AG04449 (cell line): ENCODE results near the gene ATP1B3.
A peak's percentile ranks its signal among the peaks of the same experiment; 100 is the strongest.
"Not testable (repeated sequence)": the region's sequence is repeated elsewhere in the genome, so short reads cannot be mapped to it uniquely, and the experiment has no call there.

Source experiments
- CTCF ChIA-PET: fragments of 350-600 bp; formaldehyde crosslinking; extraction: SDS; loops from one replicate; lab custom pipeline; 2021; ENCODE audit warnings: antibody characterized with exemption; lab: Yijun Ruan, JAX
- POLR2A ChIA-PET: fragments of 400-600, 350-600 bp; formaldehyde crosslinking; extraction: SDS; loops from one replicate; lab custom pipeline; 2020; ENCODE audit warnings: antibody characterized with exemption, inconsistent platforms; lab: Yijun Ruan, JAX
- DNase-seq: peaks from one replicate; pipeline ENCODE4 v3.0.0-alpha.2; 2010; ENCODE audit warnings: low read depth, low spot score
- H3K4me3 ChIP-seq: 2 replicates; pipeline ENCODE4 v1.5.1; 2011; ENCODE audit warnings: low read depth, mild to moderate bottlenecking, control low read depth, low read length
- CTCF ChIP-seq: IDR thresholded peaks from one replicate; pipeline ENCODE4 v1.5.1; 2011; ENCODE audit warnings: mild to moderate bottlenecking, moderate library complexity, low read length, control low read depth, inconsistent platforms; ENCODE audit not compliant: insufficient read depth; ENCODE audit errors: missing control alignments

The ATP1B3 gene

GRCh38 chr3:141876891-141877621 lies 613 bp downstream of the ATP1B3 start:
- peak overlapping the region; percentile 82 for H3K4me3 ChIP-seq
- no peak for TF ChIP-seq CTCF
- ChIA-PET CTCF (interaction anchor here (1.1 to 5.6 kb wide), 4 partner anchors 9 to 300 kb away, joined by 4 to 50 read pairs (median 22); partner anchors contain the start of gene RNF7), POLR2A (interaction anchor here (1.0 to 1.6 kb wide), 5 partner anchors 18 to 389 kb away, joined by 3 to 7 read pairs (median 4); partner anchors contain the start of gene RNF7)
- DNase-seq, result no peak

- ChIA-PET POLR2A (no interaction called here), CTCF (interaction anchor here (1.1 to 5.6 kb wide), 3 partner anchors 8 to 139 kb away, joined by 4 to 50 read pairs (median 6); partner anchors contain the start of gene RNF7)
- no peak for DNase-seq
- no peak for TF ChIP-seq CTCF
- H3K4me3 ChIP-seq, result peak overlapping the region; percentile 82
Measured at GRCh38 chr3:141877911-141878310, 1.5 kb downstream of the ATP1B3 start.

GRCh38 chr3:141878326-141878725 lies 1.9 kb downstream of the ATP1B3 start:
- CTCF ChIA-PET, result interaction anchor here (1.1 to 5.6 kb wide), 3 partner anchors 8 to 140 kb away, joined by 4 to 50 read pairs (median 6); partner anchors contain the start of gene RNF7
- POLR2A ChIA-PET, result no interaction called here
- peak overlapping the region; percentile 82 for H3K4me3 ChIP-seq
- no peak for TF ChIP-seq CTCF
- DNase-seq, result no peak

GRCh38 chr3:141878817-141879216 lies 2.4 kb downstream of the ATP1B3 start:
- peak overlapping the region; percentile 82 for H3K4me3 ChIP-seq
- POLR2A ChIA-PET, result no interaction called here
- CTCF ChIA-PET, result interaction anchor here (1.6 to 5.6 kb wide), 2 partner anchors 34 to 140 kb away, joined by 6 to 50 read pairs; partner anchors contain the start of gene RNF7
- no peak for TF ChIP-seq CTCF
- no peak for DNase-seq

- CTCF ChIA-PET, result no interaction called here
- DNase-seq, result no peak
- no peak overlapping the region for H3K4me3 ChIP-seq
- no peak for TF ChIP-seq CTCF
- POLR2A ChIA-PET, result no interaction called here
Measured at GRCh38 chr3:141881702-141882101, 5.3 kb downstream of the ATP1B3 start.

- ChIA-PET POLR2A (no interaction called here), CTCF (interaction anchor here (1.1 to 2.6 kb wide), 5 partner anchors 9 to 27 kb away, joined by 3 to 19 read pairs (median 4); no protein-coding TSS in a partner anchor)
- H3K4me3 ChIP-seq, result no peak overlapping the region
- DNase-seq, result no peak
- no peak for TF ChIP-seq CTCF
Measured at GRCh38 chr3:141887051-141887450, 10.6 kb downstream of the ATP1B3 start.

GRCh38 chr3:141888548-141888947 lies 12.1 kb downstream of the ATP1B3 start:
- H3K4me3 ChIP-seq, CTCF ChIA-PET, POLR2A ChIA-PET, DNase-seq: not testable (repeated sequence)
